ENCODE results near the gene ZC3H14. TPM values are rescaled to one million over a fixed set of nuclear protein-coding genes. Genes with fewer than 3 reads are reported as not detected.

ZC3H14 gene
- total and polyA plus RNA-seq, 2 experiments from 2014 or later = 39.9 to 68.4 TPM

- Histone ChIP-seq H3K4me2 (no peak overlapping the region), H4K20me1 (ENCODE audit: insufficient read depth, poor library complexity, severe bottlenecking) (peaks cover 24% of the 10 kb centered on the region), H3K79me2 (peaks cover 62% of the 10 kb centered on the region), H3K4me1 (ENCODE audit: insufficient read depth) (peaks cover 9% of the 10 kb centered on the region), H3K27ac (no peak overlapping the region), H2AFZ (no peak overlapping the region), H3K4me3 (no peak overlapping the region), H3K36me3 (replicated peaks; ENCODE audit: insufficient read depth, low read depth) (peaks cover 9% of the 10 kb centered on the region), H3K27me3 (no peaks in the 10 kb centered on the region), H3K9me3 (ENCODE audit: low read depth) (no peaks in the 10 kb centered on the region), H3K9me2 (replicated peaks; ENCODE audit: insufficient read depth) (no peaks in the 10 kb centered on the region)
- WGBS (ENCODE audit: low lambda C conversion rate, missing lambda C conversion rate) = 94% methylated on average over 3 of the region's 3 CpGs
- no peak for DNase-seq (ENCODE audit: low spot score)
- TF ChIP-seq EZH2phosphoT487 (IDR thresholded peaks at IDR 0.05; ENCODE audit: low read depth, severe bottlenecking, unreplicated experiment) (no peak), EZH2 (IDR thresholded peaks at IDR 0.05; ENCODE audit: borderline replicate concordance) (no peak), CTCF (IDR thresholded peaks at IDR 0.05; ENCODE audit: poor library complexity) (no peak)
Observed at GRCh38 chr14:88568196-88568595, 5.4 kb downstream of the ZC3H14 start.

- Histone ChIP-seq H3K9me2 (replicated peaks; ENCODE audit: insufficient read depth) (no peaks in the 10 kb centered on the region), H3K79me2 (peaks cover 30% of the 10 kb centered on the region), H3K9me3 (ENCODE audit: low read depth) (no peaks in the 10 kb centered on the region), H3K36me3 (replicated peaks; ENCODE audit: insufficient read depth, low read depth) (peaks cover 9% of the 10 kb centered on the region), H4K20me1 (ENCODE audit: insufficient read depth, poor library complexity, severe bottlenecking) (peaks cover 3% of the 10 kb centered on the region), H3K27ac (no peak overlapping the region), H3K27me3 (no peaks in the 10 kb centered on the region), H3K4me3 (no peak overlapping the region), H2AFZ (no peak overlapping the region), H3K4me1 (ENCODE audit: insufficient read depth) (no peaks in the 10 kb centered on the region), H3K4me2 (no peak overlapping the region)
- WGBS (ENCODE audit: low lambda C conversion rate, missing lambda C conversion rate) = 96% methylated on average over 4 of the region's 4 CpGs
- no peak for TF ChIP-seq EZH2 (IDR thresholded peaks at IDR 0.05; ENCODE audit: borderline replicate concordance)
- TF ChIP-seq EZH2phosphoT487 (IDR thresholded peaks at IDR 0.05; ENCODE audit: low read depth, severe bottlenecking, unreplicated experiment) = no peak
- TF ChIP-seq CTCF (IDR thresholded peaks at IDR 0.05; ENCODE audit: poor library complexity) = no peak
- no peak for DNase-seq (ENCODE audit: low spot score)
Observed at GRCh38 chr14:88572117-88572516, 9.3 kb downstream of the ZC3H14 start.

GRCh38 chr14:88576222-88576621 is 13.4 kb downstream of the ZC3H14 start:
- TF ChIP-seq EZH2 (IDR thresholded peaks at IDR 0.05; ENCODE audit: borderline replicate concordance) (no peak), CTCF (IDR thresholded peaks at IDR 0.05; ENCODE audit: poor library complexity) (no peak), EZH2phosphoT487 (IDR thresholded peaks at IDR 0.05; ENCODE audit: low read depth, severe bottlenecking, unreplicated experiment) (no peak)
- Histone ChIP-seq H3K4me2 (no peak overlapping the region), H4K20me1 (ENCODE audit: insufficient read depth, poor library complexity, severe bottlenecking) (no peaks in the 10 kb centered on the region), H3K27me3 (no peaks in the 10 kb centered on the region), H3K79me2 (peaks cover 3% of the 10 kb centered on the region), H3K9me3 (ENCODE audit: low read depth) (no peaks in the 10 kb centered on the region), H3K36me3 (replicated peaks; ENCODE audit: insufficient read depth, low read depth) (peaks cover 13% of the 10 kb centered on the region), H2AFZ (no peak overlapping the region), H3K9me2 (replicated peaks; ENCODE audit: insufficient read depth) (no peaks in the 10 kb centered on the region), H3K4me3 (no peak overlapping the region), H3K27ac (no peak overlapping the region), H3K4me1 (ENCODE audit: insufficient read depth) (no peaks in the 10 kb centered on the region)
- WGBS (ENCODE audit: low lambda C conversion rate, missing lambda C conversion rate) = 96% methylated on average over 5 of the region's 5 CpGs
- no peak for DNase-seq (ENCODE audit: low spot score)

GRCh38 chr14:88584451-88584850 is 21.6 kb downstream of the ZC3H14 start:
- 100% methylated on average over 3 of the region's 3 CpGs for WGBS (ENCODE audit: low lambda C conversion rate, missing lambda C conversion rate)
- no peaks in the 10 kb centered on the region for H4K20me1 ChIP-seq (ENCODE audit: insufficient read depth, poor library complexity, severe bottlenecking)
- no peak for DNase-seq (ENCODE audit: low spot score)
- H3K4me2 ChIP-seq = no peak overlapping the region
- H2AFZ ChIP-seq = no peak overlapping the region
- H3K4me3 ChIP-seq = no peak overlapping the region
- no peaks in the 10 kb centered on the region for H3K9me2 ChIP-seq (replicated peaks; ENCODE audit: insufficient read depth)
- no peaks in the 10 kb centered on the region for H3K4me1 ChIP-seq (ENCODE audit: insufficient read depth)
- no peak overlapping the region for H3K27ac ChIP-seq
- no peaks in the 10 kb centered on the region for H3K36me3 ChIP-seq (replicated peaks; ENCODE audit: insufficient read depth, low read depth)
- peaks cover 14% of the 10 kb centered on the region for H3K79me2 ChIP-seq
- H3K9me3 ChIP-seq (ENCODE audit: low read depth) = no peaks in the 10 kb centered on the region
- H3K27me3 ChIP-seq = no peaks in the 10 kb centered on the region
- TF ChIP-seq CTCF (IDR thresholded peaks at IDR 0.05; ENCODE audit: poor library complexity) (no peak), EZH2phosphoT487 (IDR thresholded peaks at IDR 0.05; ENCODE audit: low read depth, severe bottlenecking, unreplicated experiment) (no peak), EZH2 (IDR thresholded peaks at IDR 0.05; ENCODE audit: borderline replicate concordance) (no peak)
